ENCODE measurements around the gene USP12.

DNA sequence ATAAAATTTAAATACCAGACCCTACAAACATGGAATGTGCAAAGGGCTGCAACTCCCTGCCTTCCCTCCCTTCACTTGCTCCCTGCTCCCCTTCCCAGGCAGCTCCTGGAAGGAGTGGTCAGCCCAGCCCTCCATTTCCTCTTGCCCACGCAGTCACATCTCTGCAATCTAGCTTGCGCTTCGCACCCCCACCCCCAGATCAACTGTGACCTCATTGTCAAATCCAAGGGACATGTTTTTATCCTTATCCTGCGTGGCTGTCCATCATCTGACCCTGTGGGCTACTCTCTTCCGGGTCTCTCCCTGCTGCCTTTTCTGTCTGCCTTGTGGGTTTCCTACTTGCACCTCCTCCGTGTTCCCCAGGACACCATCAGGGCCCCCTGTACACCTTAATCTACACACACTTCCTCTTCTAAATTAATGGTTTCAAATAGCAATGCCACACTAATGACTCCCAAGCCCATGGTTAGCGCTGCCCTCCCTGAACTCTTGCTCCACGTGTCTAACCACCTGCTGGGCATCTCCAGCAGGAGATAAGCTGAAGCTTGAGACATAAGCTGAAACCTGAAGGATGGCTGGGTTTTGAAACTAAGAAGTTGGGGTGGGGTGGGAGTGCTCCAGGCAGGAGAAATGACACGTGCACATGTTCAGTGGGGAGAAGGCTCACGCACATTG, 118.3 kb downstream of the USP12 start:
- TF ChIP-seq, protein P1, sequence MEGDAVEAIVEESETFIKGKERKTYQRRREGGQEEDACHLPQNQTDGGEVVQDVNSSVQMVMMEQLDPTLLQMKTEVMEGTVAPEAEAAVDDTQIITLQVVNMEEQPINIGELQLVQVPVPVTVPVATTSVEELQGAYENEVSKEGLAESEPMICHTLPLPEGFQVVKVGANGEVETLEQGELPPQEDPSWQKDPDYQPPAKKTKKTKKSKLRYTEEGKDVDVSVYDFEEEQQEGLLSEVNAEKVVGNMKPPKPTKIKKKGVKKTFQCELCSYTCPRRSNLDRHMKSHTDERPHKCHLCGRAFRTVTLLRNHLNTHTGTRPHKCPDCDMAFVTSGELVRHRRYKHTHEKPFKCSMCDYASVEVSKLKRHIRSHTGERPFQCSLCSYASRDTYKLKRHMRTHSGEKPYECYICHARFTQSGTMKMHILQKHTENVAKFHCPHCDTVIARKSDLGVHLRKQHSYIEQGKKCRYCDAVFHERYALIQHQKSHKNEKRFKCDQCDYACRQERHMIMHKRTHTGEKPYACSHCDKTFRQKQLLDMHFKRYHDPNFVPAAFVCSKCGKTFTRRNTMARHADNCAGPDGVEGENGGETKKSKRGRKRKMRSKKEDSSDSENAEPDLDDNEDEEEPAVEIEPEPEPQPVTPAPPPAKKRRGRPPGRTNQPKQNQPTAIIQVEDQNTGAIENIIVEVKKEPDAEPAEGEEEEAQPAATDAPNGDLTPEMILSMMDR (IDR thresholded peaks at IDR 0.05) = no peak
- no peak for TF ChIP-seq POLR2A (IDR thresholded peaks at IDR 0.05)

All from esophagus squamous epithelium (tissue), 4 donors.